A673 (cell line): ENCODE results near the gene POU3F3. TPM values are rescaled to one million over a fixed set of nuclear protein-coding genes. Genes with fewer than 3 reads are reported as not detected.

Experiments
- BruUV-seq: library from RNA; stranded (reverse); fragments of 400-500 nt; replicated peaks from 2 replicates; lab custom pipeline; 2021; lab: Mats Ljungman, UMichigan
- CTCF ChIA-PET: fragments of 300-600 bp; sonication (Branson Sonifier 250); formaldehyde crosslinking; loops from one replicate; lab custom pipeline; 2022; ENCODE audit warnings: antibody characterized with exemption; lab: Charles Lee
- POLR2A ChIA-PET: fragments of 300-600 bp; sonication (Branson Sonifier 250); formaldehyde crosslinking; loops from one replicate; lab custom pipeline; 2022; ENCODE audit warnings: antibody characterized with exemption; ENCODE audit not compliant: low non-redundant PET; lab: Charles Lee
- DNase-seq: peaks from one replicate; pipeline ENCODE4 v3.0.0-alpha.2; 2015; ENCODE audit warnings: low spot score
- H3K27ac ChIP-seq: fragments of 200-600 bp; sonication (generic); 2 replicates; pipeline ENCODE4 v1.5.1; 2016; ENCODE audit warnings: mixed run types, low read depth, mild to moderate bottlenecking, mixed read lengths, antibody characterized with exemption, low read length; ENCODE audit not compliant: poor library complexity, severe bottlenecking
- H3K27me3 ChIP-seq: fragments of 200-600 bp; sonication (generic); replicated peaks from 2 replicates; pipeline ENCODE4 v1.6.1; 2017; ENCODE audit warnings: mixed run types, low read depth, mild to moderate bottlenecking, mixed read lengths, antibody characterized with exemption, low read length; ENCODE audit not compliant: insufficient read depth, poor library complexity
- H3K36me3 ChIP-seq: fragments of 200-600 bp; sonication (generic); 2 replicates; pipeline ENCODE4 v1.6.1; 2016; ENCODE audit warnings: mixed run types, mild to moderate bottlenecking, mixed read lengths, antibody characterized with exemption, low read length; ENCODE audit not compliant: insufficient read depth, poor library complexity, severe bottlenecking
- H3K4me1 ChIP-seq: fragments of 200-600 bp; sonication (generic); 2 replicates; pipeline ENCODE4 v1.6.1; 2017; ENCODE audit warnings: mixed run types, mild to moderate bottlenecking, mixed read lengths, antibody characterized with exemption, low read length; ENCODE audit not compliant: insufficient read depth, poor library complexity, severe bottlenecking
- H3K4me3 ChIP-seq: fragments of 200-600 bp; sonication (generic); 2 replicates; pipeline ENCODE4 v1.5.1; 2016; ENCODE audit warnings: low read depth, mixed run types, mild to moderate bottlenecking, mixed read lengths, low read length; ENCODE audit not compliant: poor library complexity, severe bottlenecking
- H3K9me3 ChIP-seq: fragments of 200-600 bp; sonication (generic); 2 replicates; pipeline ENCODE4 v1.6.1; 2016; ENCODE audit warnings: mixed run types, low read depth, mild to moderate bottlenecking, mixed read lengths, antibody characterized with exemption, low read length; ENCODE audit not compliant: poor library complexity, severe bottlenecking
- EZH2 ChIP-seq: fragments of 200-600 bp; sonication (generic); IDR thresholded peaks from 2 replicates; pipeline ENCODE4 v1.6.1; 2017; ENCODE audit warnings: borderline replicate concordance, low read depth, mild to moderate bottlenecking, mixed read lengths, antibody characterized with exemption, low read length; ENCODE audit not compliant: poor library complexity, severe bottlenecking
- intact Hi-C: fragments of 100-400 bp; cut with micrococcal nuclease; formaldehyde crosslinking; loops from one replicate; pipeline ENCODE4 v1.10.0; 2022; ENCODE audit not compliant: unreplicated experiment
- total RNA-seq: library from RNA; stranded (reverse); gene quantifications from 2 replicates; pipeline ENCODE4 v1.2.3, GENCODE V29; 2021
- TF ChIP-seq, protein P1 (sequence below): fragments of 300-800, 200-600 bp; sonication (generic); conservative IDR thresholded peaks from 2 replicates; pipeline ENCODE4 v1.5.1; 2017; ENCODE audit warnings: low read depth, mild to moderate bottlenecking, antibody characterized with exemption, low read length, moderate library complexity, mixed read lengths

The POU3F3 gene
- total RNA-seq, 1 experiment from 2014 or later = not detected

DNA sequence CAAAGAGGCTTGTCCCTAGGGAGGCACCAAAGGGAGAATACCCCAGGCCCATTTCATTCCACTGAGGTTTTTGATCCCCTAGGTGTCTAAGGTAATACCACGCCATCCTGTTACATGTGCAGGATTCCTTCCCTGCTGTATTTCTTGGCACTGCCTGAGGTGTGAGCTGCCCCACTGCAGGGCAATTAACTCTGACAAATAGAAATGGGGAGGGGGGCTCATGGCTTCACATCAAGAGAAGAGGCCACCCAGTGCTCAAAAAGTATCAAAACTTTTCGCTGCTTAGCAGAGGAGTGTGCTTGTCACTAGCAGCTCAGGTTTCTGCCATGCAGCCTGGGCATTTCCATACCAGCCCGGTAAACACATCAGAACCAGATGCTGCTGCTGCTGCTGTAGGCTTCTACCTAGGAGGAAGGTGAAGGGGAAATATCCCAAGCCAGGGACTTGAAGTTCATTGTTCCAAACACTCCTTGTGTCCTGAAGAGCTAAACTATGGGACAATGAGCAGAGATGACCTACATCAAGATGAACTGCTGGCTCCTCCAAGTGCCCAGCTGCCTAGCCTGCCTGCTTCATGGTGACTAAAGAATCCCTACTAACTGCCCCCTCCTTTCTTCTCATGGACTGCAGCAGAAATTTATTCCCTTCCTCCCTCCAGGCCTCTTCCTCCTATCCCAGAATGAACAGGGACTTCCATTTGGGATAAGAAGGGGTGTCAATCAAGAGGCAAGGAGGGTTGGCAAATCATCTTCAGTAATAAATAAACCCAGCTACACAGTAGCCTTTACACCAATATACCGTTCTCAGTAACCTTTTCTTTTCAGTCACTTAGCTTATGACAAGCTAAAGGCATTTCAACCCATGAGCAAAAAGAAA is 16.4 kb downstream of the POU3F3 start:
- Histone ChIP-seq H3K9me3 (no peaks in the 10 kb centered on the region), H3K4me3 (no peak overlapping the region), H3K36me3 (no peaks in the 10 kb centered on the region), H3K27me3 (peaks cover 74% of the 10 kb centered on the region), H3K27ac (no peak overlapping the region), H3K4me1 (no peaks in the 10 kb centered on the region)
- no peak for DNase-seq
- BruUV-seq = no TSS peak
- CTCF ChIA-PET = no interaction called here
- intact Hi-C loops = loop anchor here (5.0 kb wide), 1 partner anchor 913 kb away; no protein-coding TSS in a partner anchor
- POLR2A ChIA-PET = no interaction called here
- TF ChIP-seq, protein P1, sequence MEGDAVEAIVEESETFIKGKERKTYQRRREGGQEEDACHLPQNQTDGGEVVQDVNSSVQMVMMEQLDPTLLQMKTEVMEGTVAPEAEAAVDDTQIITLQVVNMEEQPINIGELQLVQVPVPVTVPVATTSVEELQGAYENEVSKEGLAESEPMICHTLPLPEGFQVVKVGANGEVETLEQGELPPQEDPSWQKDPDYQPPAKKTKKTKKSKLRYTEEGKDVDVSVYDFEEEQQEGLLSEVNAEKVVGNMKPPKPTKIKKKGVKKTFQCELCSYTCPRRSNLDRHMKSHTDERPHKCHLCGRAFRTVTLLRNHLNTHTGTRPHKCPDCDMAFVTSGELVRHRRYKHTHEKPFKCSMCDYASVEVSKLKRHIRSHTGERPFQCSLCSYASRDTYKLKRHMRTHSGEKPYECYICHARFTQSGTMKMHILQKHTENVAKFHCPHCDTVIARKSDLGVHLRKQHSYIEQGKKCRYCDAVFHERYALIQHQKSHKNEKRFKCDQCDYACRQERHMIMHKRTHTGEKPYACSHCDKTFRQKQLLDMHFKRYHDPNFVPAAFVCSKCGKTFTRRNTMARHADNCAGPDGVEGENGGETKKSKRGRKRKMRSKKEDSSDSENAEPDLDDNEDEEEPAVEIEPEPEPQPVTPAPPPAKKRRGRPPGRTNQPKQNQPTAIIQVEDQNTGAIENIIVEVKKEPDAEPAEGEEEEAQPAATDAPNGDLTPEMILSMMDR = no peak
- TF ChIP-seq EZH2 = no peak

DNA sequence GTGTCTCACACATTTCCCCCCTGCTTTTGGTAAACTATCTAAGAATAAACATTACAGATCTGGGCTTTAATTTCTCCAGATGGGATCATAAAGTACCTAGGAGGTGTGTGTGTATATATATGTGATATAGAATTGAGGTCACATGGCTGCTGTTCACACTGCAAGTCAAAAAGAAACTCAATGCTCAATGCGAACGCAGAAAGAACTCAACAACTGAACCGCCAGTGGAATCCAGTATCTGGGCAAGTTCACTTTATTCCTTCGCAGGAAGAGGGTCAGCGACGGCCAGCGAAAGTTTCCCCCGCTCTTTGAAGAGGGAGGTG is 17.7 kb downstream of the POU3F3 start:
- POLR2A ChIA-PET = no interaction called here

GRCh38 chr2:104871972-104872865 is 18.3 kb downstream of the POU3F3 start:
- Histone ChIP-seq H3K4me1 (no peaks in the 10 kb centered on the region), H3K27ac (no peak overlapping the region), H3K27me3 (peaks cover 59% of the 10 kb centered on the region), H3K4me3 (peak overlapping the region; percentile 57), H3K36me3 (no peaks in the 10 kb centered on the region), H3K9me3 (no peaks in the 10 kb centered on the region)
- peak; percentile 72 for TF ChIP-seq EZH2
- TF ChIP-seq, protein P1 = no peak
- intact Hi-C loops = loop anchor here (2.0 to 5.0 kb wide), 2 partner anchors 915 to 1711 kb away; no protein-coding TSS in a partner anchor
- CTCF ChIA-PET = interaction anchor here (0.8 kb wide), 1 partner anchor 23 kb away, joined by 3 read pairs; no protein-coding TSS in a partner anchor
- BruUV-seq = no TSS peak
- DNase-seq = peak; percentile 31
- POLR2A ChIA-PET = no interaction called here

More for the DNA sequence above, 17.7 kb downstream of the POU3F3 start:
- CTCF ChIA-PET = no interaction called here
- no peak for DNase-seq
- Histone ChIP-seq H3K36me3 (no peaks in the 10 kb centered on the region), H3K4me3 (no peak overlapping the region), H3K27me3 (peaks cover 63% of the 10 kb centered on the region), H3K4me1 (no peaks in the 10 kb centered on the region), H3K27ac (no peak overlapping the region), H3K9me3 (no peaks in the 10 kb centered on the region)
- no peak for TF ChIP-seq EZH2
- TF ChIP-seq, protein P1 = no peak
- intact Hi-C loops = loop anchor here (5.0 kb wide), 1 partner anchor 914 kb away; no protein-coding TSS in a partner anchor
- BruUV-seq = no TSS peak
